NCI-H2171 treated with DMSO at 0.1 percent for 48 hours (cell line): ENCODE results near the gene OSBPL5.
"Not testable (repeated sequence)": the region's sequence is repeated elsewhere in the genome, so short reads cannot be mapped to it uniquely, and the experiment has no call there.

Source experiments
- DNase-seq: peaks from one replicate; lab custom pipeline; 2025; lab: John Stamatoyannopoulos, UW

The OSBPL5 gene

DNA sequence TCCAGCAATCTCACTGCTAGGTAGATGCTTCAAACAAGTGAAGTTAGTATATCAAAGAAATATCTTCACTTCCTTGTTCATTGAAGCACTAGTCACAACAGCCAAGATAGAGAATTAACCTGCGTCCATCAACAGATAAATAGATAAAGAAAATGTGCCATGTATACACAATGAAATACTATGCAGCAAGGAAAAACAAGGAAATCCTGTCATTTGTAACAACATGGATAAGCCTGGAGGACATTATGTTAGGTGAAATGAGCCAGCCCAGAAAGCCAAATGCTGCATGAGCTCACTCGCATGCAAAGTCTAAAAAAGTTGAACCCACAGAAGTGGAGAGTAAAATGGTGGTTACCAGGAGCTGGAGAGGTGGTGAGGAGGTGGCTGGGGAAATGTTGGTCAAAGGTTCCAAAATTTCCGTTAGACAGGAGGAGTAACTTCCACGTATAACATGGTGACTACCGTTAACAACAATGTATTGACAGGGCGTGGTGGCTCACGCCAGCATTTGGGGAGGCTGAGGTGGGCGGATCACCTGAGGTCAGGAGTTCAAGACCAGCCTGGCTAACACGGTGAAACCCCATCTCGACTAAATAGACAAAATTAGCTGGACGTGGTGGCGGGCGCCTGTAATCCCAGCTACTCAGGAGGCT is 84.3 kb downstream of the OSBPL5 start:
- DNase-seq, result no peak

GRCh38 chr11:3080104-3080503 is 85.0 kb downstream of the OSBPL5 start:
- no peak for DNase-seq

DNA sequence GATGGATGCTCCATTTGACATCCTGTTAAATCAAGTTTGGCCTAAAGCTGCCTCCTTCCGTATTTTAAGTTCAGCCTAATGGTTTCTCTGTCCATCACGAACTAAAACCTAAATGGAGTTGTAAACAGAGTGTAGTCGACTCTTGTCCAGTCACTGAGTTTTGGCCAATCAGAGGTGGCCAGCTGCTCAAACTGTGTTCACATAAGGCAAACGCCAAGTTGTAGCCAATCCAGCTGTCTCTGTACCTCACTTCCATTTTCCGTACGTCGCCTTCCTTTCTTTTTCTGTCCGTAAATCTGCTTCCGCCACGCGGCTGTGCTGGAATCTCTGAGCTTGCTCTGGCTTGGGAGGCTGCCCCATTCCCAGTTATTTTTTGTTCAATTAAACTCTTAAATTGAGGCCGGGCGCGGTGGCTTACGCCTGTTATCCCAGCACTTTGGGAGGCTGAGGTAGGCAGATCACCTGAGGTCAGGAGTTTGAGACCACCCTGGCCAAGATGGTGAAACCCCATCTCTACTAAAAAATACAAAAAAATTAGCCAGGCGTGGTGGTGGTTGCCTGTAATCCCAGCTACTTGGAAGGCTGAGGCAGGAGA is 87.2 kb downstream of the OSBPL5 start:
- no peak for DNase-seq

DNA sequence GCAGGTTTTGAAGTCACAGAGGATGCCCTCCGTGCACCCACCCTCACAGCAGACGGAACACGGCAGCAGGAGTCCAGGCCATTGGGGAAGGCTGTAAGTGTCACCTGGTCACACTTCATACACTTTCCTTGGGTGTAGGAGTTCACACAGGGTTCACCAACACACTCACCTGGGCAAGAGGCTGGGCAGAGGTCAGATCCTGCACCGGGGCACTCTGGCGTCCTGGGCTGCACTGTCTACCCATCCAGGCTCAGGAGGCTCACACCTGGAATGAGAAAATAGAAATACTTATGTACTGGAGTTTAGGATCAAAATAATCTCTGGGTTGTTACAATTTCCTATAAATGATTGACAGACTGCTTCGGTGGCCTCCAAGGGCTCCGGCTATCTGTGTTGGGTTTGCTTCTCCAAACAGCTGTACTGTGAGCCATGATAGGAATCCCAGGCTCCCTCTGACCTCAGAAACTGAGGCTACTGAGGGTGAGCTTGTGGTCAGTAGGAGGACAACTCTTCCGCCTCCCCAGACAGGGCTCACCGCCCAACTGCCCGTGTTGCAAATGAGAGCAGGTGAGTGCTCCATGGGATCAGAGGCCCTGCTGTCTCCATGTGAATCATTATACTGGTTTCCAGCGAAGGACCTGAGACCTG is 87.8 kb downstream of the OSBPL5 start:
- no peak for DNase-seq

- no peak for DNase-seq
These were observed 90.1 kb downstream of the OSBPL5 start for GRCh38 chr11:3074912-3075589.

GRCh38 chr11:3073029-3073435 is 92.1 kb downstream of the OSBPL5 start:
- peak; percentile 5 for DNase-seq

- no peak for DNase-seq
These were observed 95.7 kb downstream of the OSBPL5 start for GRCh38 chr11:3069425-3069824.

DNA sequence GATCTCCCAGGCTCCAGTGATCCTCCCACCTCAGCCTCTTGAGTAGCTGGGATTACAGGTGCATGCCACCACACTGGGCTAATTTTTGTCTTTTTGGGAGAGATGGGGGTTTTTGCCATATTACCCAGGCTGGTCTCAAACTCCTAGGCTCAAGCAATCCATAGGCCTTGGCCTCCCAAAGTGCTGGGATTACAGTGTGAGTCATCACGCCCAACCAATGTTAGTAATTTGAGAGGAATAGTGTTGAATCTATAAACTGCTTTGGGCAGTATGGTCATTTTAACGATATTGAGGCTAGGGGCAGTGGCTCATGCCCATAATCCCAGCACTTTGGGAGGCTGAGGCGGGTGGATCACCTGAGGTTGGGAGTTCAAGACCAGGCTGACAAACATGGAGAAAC is 98.8 kb downstream of the OSBPL5 start:
- not testable (repeated sequence) for DNase-seq

DNA sequence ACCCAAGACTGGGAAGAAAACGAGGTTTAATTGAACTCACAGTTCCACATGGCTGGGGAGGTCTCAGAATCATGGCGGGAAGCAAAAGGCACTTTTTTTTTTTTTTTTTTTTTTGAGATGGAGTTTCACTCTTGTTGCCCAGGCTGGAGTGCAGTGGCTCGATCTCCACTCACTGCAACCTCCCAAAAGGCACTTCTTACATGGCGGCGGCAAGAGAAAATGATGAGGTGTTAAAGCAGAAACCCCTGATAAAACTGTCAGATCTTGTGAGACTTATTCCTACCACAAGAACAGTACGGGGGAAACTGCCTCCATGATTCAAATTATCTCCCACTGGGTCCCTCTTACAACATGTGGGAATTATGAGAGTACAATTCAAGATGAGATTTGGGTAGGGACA is 100.4 kb downstream of the OSBPL5 start:
- not testable (repeated sequence) for DNase-seq

DNA sequence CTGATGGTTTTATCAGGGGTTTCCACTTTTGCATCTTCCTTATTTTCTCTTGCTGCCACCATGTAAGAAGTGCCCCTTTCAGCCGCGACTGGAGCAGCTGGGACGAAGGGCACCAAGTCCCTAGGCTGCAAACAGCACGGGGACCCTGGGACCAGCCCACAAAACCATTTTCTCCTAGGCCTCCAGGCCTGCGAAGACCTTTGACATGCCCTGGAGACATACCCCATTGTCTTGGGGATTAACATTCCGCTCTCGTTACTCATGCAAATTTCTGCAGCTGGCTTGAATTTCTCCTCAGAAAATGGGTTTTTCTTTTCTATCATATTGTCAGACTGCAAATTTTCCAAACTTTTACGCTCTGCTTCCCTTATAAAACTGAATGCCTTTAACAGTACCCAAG is 101.2 kb downstream of the OSBPL5 start:
- DNase-seq, result not testable (repeated sequence)

- not testable (repeated sequence) for DNase-seq
These were observed 101.7 kb downstream of the OSBPL5 start for GRCh38 chr11:3063432-3063831.

DNA sequence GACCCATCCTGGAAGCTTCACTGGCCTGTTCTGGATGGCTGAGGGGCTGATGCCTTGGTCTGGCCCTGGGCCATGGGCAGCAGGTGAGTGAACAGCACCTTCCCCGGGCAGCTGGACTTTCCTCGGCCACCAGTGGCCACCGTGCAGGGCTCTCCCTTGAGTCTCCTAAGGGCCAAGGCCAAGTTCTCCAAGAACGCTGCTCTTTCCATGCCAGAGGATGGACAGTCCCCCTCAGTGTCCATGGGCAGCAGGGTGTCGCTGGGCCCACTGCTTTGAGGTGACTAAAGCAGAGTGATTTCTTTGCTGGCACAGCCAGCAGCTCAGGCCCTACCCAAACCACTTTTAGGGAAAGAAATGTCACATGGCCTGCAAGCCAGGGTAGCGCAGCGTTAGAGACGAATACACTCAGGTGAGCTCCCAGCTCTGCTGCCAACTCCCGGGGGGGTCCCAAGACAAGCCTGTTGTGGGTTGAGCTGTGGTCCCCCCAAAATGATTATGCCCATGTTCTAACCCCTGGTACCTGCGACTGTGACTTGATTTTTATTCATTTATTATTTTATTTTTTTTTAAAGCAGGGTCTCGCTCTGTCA is 104.6 kb downstream of the OSBPL5 start:
- no peak for DNase-seq

DNA sequence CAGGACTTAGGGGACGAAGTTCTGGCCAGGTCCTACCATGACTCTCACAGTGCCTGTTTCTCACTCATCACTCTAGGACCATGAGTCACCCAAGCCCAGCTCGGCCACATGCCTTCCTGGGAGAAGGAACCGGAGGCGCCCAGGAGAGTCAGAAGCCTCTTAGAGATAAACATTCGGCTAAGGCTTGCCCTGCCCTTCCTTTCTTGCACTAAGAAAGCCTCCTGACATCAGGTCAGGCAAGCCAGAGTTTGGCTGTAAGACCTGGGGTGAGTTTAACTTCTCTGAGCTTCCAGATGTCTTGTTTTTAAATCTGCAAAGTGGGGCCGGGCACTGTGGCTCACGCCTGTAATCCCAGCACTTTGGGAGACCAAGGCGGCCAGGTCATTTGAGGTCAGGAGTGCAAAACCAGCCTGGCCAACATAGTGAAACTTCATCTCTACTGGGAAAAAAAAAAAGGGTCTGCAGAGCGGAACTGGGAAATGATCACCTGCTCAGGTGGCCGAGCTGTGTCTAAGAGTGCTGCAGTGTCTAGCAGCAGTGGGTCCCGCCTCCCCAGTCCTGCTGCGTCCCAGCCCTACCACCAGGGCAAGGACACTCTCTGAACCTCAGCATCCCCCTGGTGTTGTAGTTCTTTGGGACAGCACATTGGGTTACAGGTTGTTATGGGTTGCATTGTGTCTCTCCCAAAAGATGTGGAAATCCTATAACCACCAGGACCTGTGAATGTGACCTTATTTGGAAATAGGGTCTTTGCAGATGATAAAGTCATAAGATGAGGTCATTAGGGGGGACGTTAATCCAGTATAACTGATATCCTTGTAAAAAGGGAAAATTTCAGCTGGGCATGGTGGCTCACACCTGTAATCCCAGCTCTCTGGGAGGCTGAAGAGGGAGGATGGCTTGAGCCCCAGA is 106.1 kb downstream of the OSBPL5 start:
- DNase-seq, result no peak

GRCh38 chr11:3057069-3057963 is 107.8 kb downstream of the OSBPL5 start, which contains the start of gene CARS1:
TSS of gene CARS1 (minus strand) at chr11:3057423. CDS start at chr11:3057367, 56 bp downstream.
- DNase-seq, result peak; percentile 83

DNA sequence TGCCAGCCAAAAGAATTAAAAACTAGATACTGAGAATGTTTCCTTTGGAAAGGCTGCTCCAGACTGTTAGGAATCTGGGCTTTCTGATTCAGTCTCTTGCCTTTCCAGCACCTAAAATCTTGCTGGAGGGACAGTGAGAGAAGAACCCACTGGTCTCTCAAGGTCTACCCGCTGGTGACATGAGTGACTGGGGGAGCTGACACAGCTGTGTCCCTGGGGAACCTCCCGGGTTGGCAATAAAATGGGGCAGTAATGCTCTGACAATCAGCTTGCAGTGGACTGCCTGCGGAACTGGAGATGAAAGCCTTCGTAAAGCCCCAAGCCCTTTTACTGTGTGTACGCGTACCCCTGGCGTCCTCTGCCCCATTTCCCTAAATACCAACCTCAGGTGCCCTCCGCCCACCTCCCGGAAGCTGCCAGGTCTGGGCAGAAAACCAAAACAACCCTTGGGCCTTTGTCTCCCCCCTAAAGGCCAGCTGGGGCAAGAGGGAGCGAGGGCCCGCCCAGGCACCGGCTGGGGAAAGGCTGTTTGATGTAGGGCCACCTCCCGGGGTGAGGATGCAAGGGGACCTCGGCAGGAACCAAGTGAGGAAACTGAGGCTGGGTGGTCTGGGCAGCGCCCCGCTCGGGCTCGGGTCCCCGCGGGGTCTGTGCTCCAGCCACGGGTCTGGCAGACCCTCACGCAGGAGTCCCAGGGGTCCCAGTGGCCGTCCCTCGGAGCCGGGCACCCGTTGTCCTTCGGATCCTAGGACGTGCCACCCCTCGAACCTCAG is 108.6 kb downstream of the OSBPL5 start:
- no peak for DNase-seq

GRCh38 chr11:3055891-3056290 is 109.2 kb downstream of the OSBPL5 start:
- no peak for DNase-seq

DNA sequence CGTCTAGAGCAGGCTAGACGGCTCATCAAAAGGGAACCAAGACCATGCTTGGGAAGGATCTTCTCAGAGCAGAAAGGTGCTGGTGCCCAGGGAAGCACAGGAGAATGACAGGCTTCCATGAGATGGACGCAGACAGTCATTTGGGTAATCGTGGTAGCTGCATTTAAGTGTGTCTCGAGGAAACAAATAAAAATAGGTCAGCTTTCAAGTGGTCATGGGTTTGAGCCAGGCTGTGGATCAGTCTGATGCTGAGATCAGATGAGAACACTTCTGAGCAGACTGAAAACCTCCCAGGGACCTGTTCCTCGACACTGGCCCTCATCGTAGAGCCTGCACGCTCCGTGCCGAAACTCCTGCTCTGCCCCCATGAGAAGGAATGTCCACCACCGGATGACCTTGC is 112.5 kb downstream of the OSBPL5 start:
- no peak for DNase-seq

DNA sequence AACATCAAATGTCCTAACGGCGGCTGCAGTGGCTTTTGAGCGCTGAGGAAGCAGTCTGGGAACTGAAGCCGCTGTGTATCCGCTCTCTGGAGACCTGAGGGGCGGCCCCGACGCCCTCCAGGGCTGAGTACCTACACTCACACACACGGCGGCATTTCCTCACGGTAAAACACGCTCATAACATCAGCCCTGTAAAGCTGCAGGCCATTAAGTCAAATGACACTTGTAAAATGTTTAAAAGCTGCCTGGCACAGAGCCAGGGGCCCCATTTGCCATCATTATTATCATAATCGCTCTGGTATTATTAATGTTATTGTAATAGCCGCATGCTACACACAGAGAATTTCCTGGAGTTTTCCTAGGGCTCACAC is 113.0 kb downstream of the OSBPL5 start:
- peak; percentile 33 for DNase-seq
